ENCODE results near the gene ACACB. TPM values are rescaled to one million over a fixed set of nuclear protein-coding genes. Genes with fewer than 3 reads are reported as not detected.

Gene ACACB
- total RNA-seq, 2 donors from 2014 or later = 6.8 to 12.7 TPM

- Histone ChIP-seq H3K27me3 (ENCODE audit: control insufficient read depth, insufficient read depth, low read length, poor library complexity, severe bottlenecking) (no peaks in the 10 kb centered on the region), H3K36me3 (ENCODE audit: control insufficient read depth, insufficient read depth, low read length) (no peaks in the 10 kb centered on the region), H3K4me3 (ENCODE audit: low read length) (no peak overlapping the region), H3K27ac (ENCODE audit: low read depth, low read length) (no peak overlapping the region), H3K9ac (ENCODE audit: extremely low read depth, low read length, poor library complexity, severe bottlenecking) (no peak overlapping the region), H3K4me1 (ENCODE audit: control insufficient read depth, insufficient read depth, low read length) (no peaks in the 10 kb centered on the region), H3K9me3 (ENCODE audit: control insufficient read depth, low read length) (no peaks in the 10 kb centered on the region)
- Mint-ChIP-seq H3K27me3 (ENCODE audit: insufficient read depth) (peaks cover 8% of the 10 kb centered on the region), H3K4me1 (peaks cover 9% of the 10 kb centered on the region), H3K9me3 (peaks cover 2% of the 10 kb centered on the region), H3K4me3 (no peak overlapping the region), H3K36me3 (ENCODE audit: low read depth) (no peaks in the 10 kb centered on the region), H3K27ac (no peak overlapping the region)
- 88 to 92% methylated on average over 5 of the region's 5 CpGs for WGBS, 2 experiments (ENCODE audit: insufficient coverage in 1 of 2, insufficient read length in 1 of 2)
- TF ChIP-seq, protein P1, sequence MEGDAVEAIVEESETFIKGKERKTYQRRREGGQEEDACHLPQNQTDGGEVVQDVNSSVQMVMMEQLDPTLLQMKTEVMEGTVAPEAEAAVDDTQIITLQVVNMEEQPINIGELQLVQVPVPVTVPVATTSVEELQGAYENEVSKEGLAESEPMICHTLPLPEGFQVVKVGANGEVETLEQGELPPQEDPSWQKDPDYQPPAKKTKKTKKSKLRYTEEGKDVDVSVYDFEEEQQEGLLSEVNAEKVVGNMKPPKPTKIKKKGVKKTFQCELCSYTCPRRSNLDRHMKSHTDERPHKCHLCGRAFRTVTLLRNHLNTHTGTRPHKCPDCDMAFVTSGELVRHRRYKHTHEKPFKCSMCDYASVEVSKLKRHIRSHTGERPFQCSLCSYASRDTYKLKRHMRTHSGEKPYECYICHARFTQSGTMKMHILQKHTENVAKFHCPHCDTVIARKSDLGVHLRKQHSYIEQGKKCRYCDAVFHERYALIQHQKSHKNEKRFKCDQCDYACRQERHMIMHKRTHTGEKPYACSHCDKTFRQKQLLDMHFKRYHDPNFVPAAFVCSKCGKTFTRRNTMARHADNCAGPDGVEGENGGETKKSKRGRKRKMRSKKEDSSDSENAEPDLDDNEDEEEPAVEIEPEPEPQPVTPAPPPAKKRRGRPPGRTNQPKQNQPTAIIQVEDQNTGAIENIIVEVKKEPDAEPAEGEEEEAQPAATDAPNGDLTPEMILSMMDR (conservative IDR thresholded peaks at IDR 0.05) = no peak
- DNase-seq = no peak
Observed at GRCh38 chr12:109276160-109276559, 159.8 kb downstream of the ACACB start.

DNA sequence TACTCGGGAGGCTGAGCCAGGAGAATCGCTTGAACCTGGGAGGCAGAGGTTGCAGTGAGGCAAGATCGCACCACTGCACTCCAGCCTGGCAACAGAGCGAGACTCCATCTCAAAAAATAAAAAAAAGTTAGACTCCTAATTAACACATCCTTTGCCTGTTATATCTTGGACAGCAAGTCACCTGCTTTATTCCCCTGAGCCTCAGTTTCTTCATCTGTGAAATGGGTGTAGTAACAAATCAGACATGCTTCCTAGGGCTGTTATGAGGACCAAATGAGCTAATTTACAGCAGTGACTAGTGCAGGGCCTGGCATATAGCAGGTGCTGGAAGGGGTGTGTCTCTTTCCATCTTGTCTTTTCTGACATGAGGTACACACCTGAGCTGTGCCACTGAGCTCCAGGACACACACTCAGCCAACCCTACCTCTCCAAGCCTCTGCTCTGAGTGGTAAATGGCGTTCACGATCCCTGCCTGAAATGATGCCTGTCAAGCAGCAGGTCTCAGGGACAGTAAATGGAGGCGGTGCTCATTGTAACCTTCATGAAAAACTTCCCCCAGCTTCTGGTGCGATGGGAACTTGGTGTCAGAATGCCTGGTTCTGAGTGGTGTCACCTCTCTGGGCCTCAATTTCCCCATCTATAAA lies 161.0 kb downstream of the ACACB start:
- Mint-ChIP-seq H3K27ac (no peak overlapping the region), H3K4me1 (peaks cover 9% of the 10 kb centered on the region), H3K36me3 (ENCODE audit: low read depth) (no peaks in the 10 kb centered on the region), H3K9me3 (no peaks in the 10 kb centered on the region), H3K27me3 (ENCODE audit: insufficient read depth) (peaks cover 5% of the 10 kb centered on the region), H3K4me3 (no peak overlapping the region)
- DNase-seq = no peak
- Histone ChIP-seq H3K27me3 (ENCODE audit: control insufficient read depth, insufficient read depth, low read length, poor library complexity, severe bottlenecking) (no peaks in the 10 kb centered on the region), H3K27ac (ENCODE audit: low read depth, low read length) (no peak overlapping the region), H3K4me3 (ENCODE audit: low read length) (no peak overlapping the region), H3K36me3 (ENCODE audit: control insufficient read depth, insufficient read depth, low read length) (no peaks in the 10 kb centered on the region), H3K9ac (ENCODE audit: extremely low read depth, low read length, poor library complexity, severe bottlenecking) (no peak overlapping the region), H3K4me1 (ENCODE audit: control insufficient read depth, insufficient read depth, low read length) (no peaks in the 10 kb centered on the region), H3K9me3 (ENCODE audit: control insufficient read depth, low read length) (no peaks in the 10 kb centered on the region)
- WGBS, 2 experiments (ENCODE audit: insufficient coverage in 1 of 2, insufficient read length in 1 of 2) = 85 to 91% methylated on average over 7 to 8 of the region's 8 CpGs
- TF ChIP-seq, protein P1 (conservative IDR thresholded peaks at IDR 0.05) = no peak

DNA sequence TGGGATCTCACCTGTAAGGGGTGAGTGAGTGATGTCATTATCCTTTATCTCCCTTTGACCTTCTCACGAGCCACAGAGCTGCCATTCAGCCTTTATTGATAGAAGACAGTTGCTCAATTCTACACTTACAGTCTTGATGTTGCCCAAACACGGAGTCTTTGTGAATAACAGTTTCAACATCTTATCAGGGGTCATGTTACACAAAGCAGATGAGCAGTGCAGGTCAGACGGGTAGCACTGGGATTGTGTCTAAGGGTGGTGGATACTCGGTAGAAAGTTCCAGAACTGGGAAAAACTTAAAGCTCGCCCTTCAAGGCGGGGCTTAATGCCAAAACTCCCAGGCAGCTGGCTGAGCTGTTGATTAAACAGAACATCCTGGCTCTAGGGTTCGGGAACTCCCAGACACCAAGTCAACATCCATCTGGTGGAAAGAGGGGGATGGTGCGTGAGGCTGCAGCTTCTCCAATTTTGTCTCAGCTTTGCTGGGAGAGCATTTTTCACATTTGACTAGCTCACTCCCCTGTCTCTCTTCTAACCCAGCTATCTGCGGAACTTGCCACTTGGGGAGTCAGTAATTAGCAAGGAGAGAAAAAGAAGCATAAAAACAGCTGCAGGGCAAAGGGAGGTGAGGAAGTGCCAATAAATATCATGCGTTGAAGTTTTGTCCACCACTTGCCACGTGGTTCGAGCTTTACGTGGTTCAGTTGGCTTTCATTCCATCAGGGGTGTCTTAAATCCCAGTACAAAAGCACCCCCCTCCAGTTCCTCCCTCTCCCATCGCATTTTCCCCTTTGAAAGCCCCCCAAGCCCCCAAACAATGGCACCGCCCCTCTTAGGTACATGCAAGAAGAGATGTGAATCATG lies 161.7 kb downstream of the ACACB start:
- Histone ChIP-seq H3K4me3 (ENCODE audit: low read length) (no peak overlapping the region), H3K27me3 (ENCODE audit: control insufficient read depth, insufficient read depth, low read length, poor library complexity, severe bottlenecking) (no peaks in the 10 kb centered on the region), H3K27ac (ENCODE audit: low read depth, low read length) (no peak overlapping the region), H3K9ac (ENCODE audit: extremely low read depth, low read length, poor library complexity, severe bottlenecking) (no peak overlapping the region), H3K36me3 (ENCODE audit: control insufficient read depth, insufficient read depth, low read length) (no peaks in the 10 kb centered on the region), H3K4me1 (ENCODE audit: control insufficient read depth, insufficient read depth, low read length) (no peaks in the 10 kb centered on the region), H3K9me3 (ENCODE audit: control insufficient read depth, low read length) (no peaks in the 10 kb centered on the region)
- peaks cover 9% of the 10 kb centered on the region for H3K4me1 Mint-ChIP-seq
- no peaks in the 10 kb centered on the region for H3K36me3 Mint-ChIP-seq (ENCODE audit: low read depth)
- TF ChIP-seq, protein P1 (conservative IDR thresholded peaks at IDR 0.05) = peak; percentile 35
- peaks cover 4% of the 10 kb centered on the region for H3K27me3 Mint-ChIP-seq (ENCODE audit: insufficient read depth)
- no peak overlapping the region for H3K27ac Mint-ChIP-seq
- H3K9me3 Mint-ChIP-seq = no peaks in the 10 kb centered on the region
- WGBS, 2 experiments (ENCODE audit: insufficient coverage in 1 of 2, insufficient read length in 1 of 2) = 84 to 88% methylated on average over 10 to 15 of the region's 15 CpGs
- no peak overlapping the region for H3K4me3 Mint-ChIP-seq
- no peak for DNase-seq
